Putamen (tissue), 1 donor: ENCODE data around the gene ARSI.

Experiments
- DNase-seq: peaks from one replicate; pipeline ENCODE4 v3.0.0-alpha.2; 2016; ENCODE audit warnings: low spot score

ARSI gene

GRCh38 chr5:150326707-150327106 is 24.0 kb upstream of the ARSI start:
- no peak for DNase-seq

DNA sequence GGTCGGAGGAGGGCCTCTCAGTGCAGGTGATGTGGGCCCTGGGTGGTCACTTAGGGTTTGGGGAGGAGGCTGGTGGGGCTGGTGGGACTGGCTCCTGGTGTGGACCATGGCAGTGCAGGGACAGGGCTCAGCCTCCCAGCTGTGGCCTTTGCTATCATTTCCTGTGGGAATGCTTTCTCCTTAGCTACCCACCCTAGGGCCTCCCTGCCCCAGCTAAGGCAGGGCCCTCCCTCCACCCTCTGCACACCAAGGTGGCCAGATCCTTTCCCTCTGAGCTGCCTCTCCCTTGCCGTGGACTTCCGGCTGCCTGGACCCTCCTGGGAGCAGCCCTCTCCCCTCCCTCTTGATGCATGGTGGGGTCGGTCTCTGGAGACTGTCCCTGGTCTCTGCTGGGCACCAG is 22.7 kb upstream of the ARSI start:
- no peak for DNase-seq

- no peak for DNase-seq
Observed at GRCh38 chr5:150323819-150324218, 21.1 kb upstream of the ARSI start.

DNA sequence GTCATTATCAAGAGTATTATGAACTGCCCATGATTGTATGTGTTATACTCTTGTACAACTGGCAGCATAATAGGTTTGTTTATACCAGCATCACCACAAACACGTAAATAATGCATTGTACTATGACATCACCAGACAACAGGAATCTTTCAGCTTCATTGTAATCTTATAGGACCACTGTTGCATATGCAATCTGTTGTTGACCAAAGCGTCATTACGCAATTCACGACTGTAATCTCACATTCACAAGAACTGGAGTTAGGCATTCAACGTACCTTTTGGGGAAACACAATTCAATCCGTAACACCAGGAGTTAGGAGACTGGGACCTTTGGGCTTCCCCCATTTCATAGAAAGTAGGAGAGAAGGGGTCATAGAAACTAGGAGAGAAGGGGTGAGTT is 20.4 kb upstream of the ARSI start:
- DNase-seq = no peak

DNA sequence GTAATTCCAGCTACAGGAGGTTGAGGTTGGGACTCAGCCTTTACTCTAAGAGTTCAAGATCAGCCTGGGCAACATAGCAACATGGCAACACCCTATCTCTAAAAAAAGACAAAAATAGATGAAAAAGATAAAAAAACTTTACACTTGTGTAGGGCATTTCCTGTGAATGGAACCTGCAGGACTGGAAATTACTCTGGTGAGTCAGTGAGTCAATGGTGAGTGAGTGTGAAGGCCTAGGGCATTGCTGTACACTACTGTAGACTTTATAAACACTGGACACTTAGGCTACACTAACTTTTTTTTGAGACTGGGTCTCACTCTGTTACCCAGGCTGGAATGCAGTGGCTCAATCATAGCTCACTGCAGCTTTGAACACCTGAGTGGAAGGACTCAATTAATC is 19.5 kb upstream of the ARSI start:
- no peak for DNase-seq

DNA sequence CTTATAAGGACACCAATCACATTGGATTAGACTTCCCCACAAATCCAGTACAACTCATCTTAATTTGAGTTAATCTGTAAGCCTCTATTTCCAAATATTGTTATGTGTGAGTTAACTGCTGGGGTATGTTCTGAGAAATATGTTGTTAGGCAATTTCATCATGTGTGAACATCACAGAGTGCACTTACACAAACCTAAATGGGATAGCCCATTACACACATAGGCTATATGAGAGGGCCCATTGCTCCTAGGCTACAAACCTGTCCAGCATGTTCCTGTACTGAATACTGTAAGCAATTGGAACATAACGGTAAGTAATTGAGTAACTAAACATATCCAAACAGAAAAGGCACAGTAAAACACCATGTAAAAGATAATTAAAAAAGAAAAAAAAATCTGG is 19.1 kb upstream of the ARSI start:
- DNase-seq = no peak

GRCh38 chr5:150321211-150321610 is 18.5 kb upstream of the ARSI start:
- DNase-seq = no peak

DNA sequence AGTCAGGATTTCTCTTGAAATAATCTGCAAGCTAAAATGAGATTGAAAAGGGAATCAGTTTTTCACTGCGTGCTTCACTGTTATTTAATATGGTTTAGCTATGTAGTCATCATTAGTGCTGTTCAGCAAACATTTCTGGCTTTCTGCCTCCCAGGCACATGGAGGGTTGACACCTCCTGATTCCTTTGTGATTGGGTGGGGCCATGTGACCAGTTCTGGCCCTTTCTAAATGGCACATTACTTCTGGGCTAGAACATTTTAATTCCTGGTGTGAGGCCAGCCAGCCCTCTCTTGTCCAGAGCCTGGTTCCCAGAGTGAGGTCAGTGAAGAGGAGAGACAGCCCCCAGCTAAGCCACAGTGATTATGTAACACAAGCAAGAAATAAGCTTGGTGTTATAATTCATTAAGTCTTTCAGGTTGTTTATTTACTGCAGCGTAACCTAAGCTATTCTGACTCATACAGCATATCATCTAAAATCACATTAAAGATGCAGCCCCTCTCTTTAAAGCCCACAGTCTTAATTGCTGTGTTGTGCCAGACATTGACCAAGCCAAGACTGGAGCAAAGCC is 17.4 kb upstream of the ARSI start:
- DNase-seq = peak; percentile 77

- DNase-seq = no peak
Observed at GRCh38 chr5:150319484-150319790, 16.7 kb upstream of the ARSI start.

- no peak for DNase-seq
Observed at GRCh38 chr5:150318613-150319483, 16.1 kb upstream of the ARSI start.

GRCh38 chr5:150317048-150318003 is 14.6 kb upstream of the ARSI start:
- no peak for DNase-seq

- DNase-seq = no peak
Observed at GRCh38 chr5:150316320-150316719, 13.6 kb upstream of the ARSI start.

GRCh38 chr5:150315245-150315644 is 12.5 kb upstream of the ARSI start:
- DNase-seq = no peak

DNA sequence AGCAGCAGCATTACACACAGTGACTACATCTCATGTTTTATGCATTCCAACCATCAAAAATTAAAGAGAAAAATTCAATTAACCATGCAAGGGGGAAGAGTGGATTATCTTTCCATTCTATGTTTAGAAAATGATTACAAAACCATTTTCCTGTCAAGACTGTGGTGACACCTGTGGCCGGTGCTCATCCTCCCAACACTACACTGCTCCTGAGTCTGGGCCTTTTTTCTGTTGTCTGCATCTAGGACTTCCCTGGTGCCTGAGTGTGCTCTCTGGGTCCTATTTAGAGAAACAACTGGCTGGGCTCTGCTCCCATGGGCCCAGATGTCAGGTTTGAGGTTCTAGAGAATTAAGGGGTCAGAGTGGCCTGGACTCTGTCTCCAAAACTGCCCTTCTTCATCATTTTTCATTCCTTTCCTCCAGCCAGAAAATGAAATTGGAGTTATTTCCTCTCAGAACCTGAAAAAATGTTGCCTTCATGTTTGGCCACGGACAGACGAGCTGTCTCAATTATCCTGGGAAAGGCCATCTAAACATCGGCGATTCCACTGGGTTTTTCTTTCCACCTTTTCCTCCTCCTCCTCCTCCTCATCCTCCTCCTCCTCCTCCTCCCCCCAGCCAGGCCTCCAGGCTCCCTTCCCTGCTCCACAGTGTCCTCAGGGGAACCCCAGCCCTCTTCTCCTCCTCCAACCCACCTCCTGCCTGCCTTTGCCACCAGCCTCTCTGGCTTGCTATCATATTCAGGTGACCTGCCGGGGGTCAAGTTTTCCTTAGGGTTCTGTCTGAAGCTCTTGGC is 11.4 kb upstream of the ARSI start:
- DNase-seq = no peak

DNA sequence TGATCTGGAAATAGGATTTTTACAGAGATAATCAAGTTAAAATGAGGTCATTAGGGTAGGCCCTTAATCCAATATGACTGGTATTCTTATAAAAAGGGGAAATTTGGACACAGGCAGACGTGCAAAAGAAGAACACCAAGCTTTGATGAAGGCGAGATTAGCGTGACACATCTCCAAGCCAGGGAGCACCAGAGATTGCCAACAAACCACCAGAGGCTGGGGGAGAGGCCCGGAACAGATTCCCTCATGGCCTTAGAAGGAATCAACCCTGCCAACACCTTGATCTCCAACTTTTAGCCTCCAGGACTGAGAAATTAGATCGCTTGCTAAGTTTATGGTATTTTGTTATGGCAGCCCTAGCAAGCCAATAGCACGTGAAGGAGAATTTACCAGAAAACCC is 10.8 kb upstream of the ARSI start:
- DNase-seq = no peak

DNA sequence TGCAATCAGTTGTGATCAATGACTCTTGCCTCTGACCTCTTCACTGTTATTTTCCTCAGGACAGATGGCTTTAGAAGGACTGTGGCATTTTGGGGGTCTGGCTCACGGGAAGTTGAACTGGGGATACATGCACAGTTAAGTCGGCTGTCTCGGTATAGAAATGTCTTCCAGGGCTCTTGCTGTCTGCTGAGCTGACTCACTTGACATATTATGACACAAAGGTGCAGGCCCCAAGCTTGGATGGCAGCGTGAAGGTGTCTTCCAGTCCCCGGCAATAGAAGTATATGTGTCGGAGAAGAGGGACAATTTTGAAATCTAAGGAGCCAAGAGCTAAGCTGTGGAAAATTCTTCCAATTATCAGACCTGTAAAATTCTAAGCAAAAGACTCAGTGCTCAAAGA is 9.8 kb upstream of the ARSI start:
- no peak for DNase-seq

DNA sequence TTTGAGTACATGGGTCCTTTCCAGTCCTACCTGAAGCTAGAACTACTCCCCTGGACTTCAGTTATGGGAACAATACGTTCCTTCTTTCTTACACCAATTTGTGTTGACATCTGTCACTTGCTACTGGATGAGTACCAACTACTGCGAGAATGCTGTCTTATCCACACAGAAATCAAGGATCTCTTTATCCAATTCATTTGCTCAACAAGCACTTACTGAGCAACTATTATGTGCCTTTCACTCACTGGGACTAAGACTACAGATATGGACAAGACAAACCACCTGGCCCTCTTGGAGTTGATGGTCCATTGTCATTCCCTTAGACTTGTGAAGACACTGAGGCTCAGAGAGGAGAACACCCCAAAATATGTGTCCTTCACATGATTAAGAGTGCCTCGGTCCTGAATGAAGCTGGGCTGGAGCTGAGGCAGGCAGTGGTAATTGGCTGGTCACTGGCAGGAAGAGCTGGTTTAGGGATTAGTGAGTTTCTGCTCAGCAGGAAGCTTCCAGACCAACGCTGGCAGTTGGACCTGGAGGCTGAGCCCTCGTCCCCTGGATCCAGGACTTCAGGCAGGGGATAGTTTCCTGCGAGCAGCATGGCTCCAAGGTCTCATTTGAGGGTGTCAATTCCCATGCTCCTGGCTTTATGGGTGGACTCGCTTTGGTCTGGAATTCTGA is 8.4 kb upstream of the ARSI start:
- no peak for DNase-seq

DNA sequence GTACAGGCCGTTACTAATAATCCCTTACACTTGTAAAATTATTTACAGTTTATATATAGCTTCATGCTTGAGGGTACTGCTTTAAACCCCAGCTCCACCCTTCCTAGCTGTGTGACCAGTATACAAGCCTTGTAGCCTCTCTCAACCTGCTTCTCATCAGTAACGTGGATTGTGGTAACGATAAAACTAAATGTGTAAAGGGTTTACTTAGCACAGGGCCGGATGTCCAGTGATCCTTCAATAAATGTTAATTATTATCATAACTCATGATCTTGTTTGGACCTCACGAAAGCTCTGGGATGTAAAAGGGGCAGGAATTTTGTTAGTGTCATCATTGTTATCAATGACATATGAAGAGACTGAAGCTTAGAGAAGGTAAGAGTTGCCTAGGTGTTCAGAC is 7.5 kb upstream of the ARSI start:
- no peak for DNase-seq

GRCh38 chr5:150309886-150310239 is 7.2 kb upstream of the ARSI start:
- DNase-seq = no peak

DNA sequence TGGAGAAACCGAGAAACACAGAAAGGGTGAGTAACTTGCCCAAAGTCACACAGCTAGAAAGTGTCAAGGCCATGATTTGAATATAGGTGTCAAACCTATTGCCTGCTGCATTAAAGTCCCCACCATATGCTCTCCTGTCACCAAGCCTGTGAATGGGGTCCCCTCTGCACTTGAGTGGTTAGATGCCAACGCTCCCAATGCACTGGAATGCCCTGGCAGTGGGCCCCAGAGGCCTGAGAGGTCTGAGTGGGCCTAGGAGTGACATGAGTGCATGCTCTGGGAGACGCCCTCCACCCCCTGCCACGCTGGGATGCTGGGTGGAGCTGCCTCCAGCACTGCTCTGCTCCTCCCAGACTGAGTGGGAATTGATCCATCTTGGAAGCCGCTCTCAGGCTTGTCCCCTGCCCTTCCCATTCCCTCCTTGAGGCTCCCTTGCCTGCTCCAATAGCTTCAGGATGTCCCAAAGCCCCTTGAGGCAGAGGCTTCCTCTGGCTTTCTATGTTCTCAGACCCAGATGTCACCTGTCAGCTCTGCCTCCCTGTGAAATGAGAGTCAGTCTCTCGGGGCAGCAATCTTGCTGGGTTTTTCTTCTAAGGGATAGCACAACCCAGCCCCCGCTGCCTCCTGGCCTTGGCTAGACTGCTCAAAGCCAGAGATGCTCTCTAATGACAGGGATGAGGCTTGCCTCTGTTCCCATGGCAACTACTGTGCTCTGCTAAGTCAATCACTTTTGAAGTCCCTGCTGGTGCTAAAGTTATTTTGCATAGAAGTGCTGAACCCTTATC is 6.6 kb upstream of the ARSI start:
- DNase-seq = no peak
